A549 (cell line): ENCODE measurements around the gene CGRRF1.

Source experiments
- CHD4 ChIP-seq: fragments of 200-600 bp; sonication (generic); IDR thresholded peaks from 2 replicates; pipeline ENCODE4 v1.6.1; 2016; ENCODE audit warnings: antibody characterized with exemption, mild to moderate bottlenecking, borderline replicate concordance
- EP300 ChIP-seq, 2 experiments: fragments of >200 bp; sonication (Bioruptor Twin); formaldehyde crosslinking; IDR thresholded peaks; 2 replicates in 1 of 2; 3 replicates in 1 of 2; pipeline ENCODE4 v1.6.1; 2016 to 2017
- ESRRA ChIP-seq: fragments of 150-350 bp; IDR thresholded peaks from 2 replicates; pipeline ENCODE4 v1.6.1; 2014; ENCODE audit warnings: mild to moderate bottlenecking, low read length, borderline replicate concordance
- FOSL2 ChIP-seq, 2 experiments: fragments of 450-650 bp in 1 of 2; fragments of >200 bp in 1 of 2; sonication (Bioruptor Twin) in 1 of 2; formaldehyde crosslinking; IDR thresholded peaks; 2 replicates each; pipeline versions ENCODE4 v1.5.0 to v1.6.1; 2016 to 2020; ENCODE audit warnings: mild to moderate bottlenecking in 1 of 2, moderate library complexity in 1 of 2
- JUN ChIP-seq, 2 experiments: fragments of >200 bp; sonication (Bioruptor Twin); formaldehyde crosslinking; IDR thresholded peaks; 2 replicates in 1 of 2; 3 replicates in 1 of 2; pipeline ENCODE4 v1.6.1; 2016 to 2017
- POLR2A ChIP-seq: IDR thresholded peaks from 2 replicates; pipeline ENCODE4 v1.6.1; 2012; ENCODE audit warnings: mild to moderate bottlenecking, low read length
- POLR2AphosphoS2 ChIP-seq: conservative IDR thresholded peaks from 2 replicates; pipeline ENCODE4 v1.6.1; 2012; ENCODE audit warnings: low read length, improper control_type of control experiment, inconsistent platforms
- RAD21 ChIP-seq, 2 experiments: fragments of >200 bp in 1 of 2; sonication (Bioruptor Twin) in 1 of 2; formaldehyde crosslinking in 1 of 2; IDR thresholded peaks in 1 of 2; conservative IDR thresholded peaks in 1 of 2; 2 replicates in 1 of 2; 3 replicates in 1 of 2; pipeline ENCODE4 v1.6.1; 2012 to 2018; ENCODE audit warnings: inconsistent platforms in 1 of 2
- RARB ChIP-seq: fragments of 250-450 bp; sonication (Bioruptor Pico); IDR thresholded peaks from 2 replicates; pipeline ENCODE4 v1.8.0; 2021; ENCODE audit warnings: mild to moderate bottlenecking, moderate library complexity
- SREBF2 ChIP-seq: fragments of 450-650 bp; IDR thresholded peaks from 2 replicates; pipeline ENCODE4 v1.6.1; 2014; ENCODE audit warnings: mild to moderate bottlenecking, moderate library complexity
- ZNF302 ChIP-seq: fragments of 250-450 bp; sonication (Bioruptor Pico); IDR thresholded peaks from 2 replicates; pipeline ENCODE4 v1.9.0; 2021; ENCODE audit warnings: inconsistent platforms, mild to moderate bottlenecking, moderate library complexity
- TF ChIP-seq, protein P1 (sequence below): fragments of >200 bp; sonication (Bioruptor Twin); formaldehyde crosslinking; IDR thresholded peaks from 3 replicates; pipeline ENCODE4 v1.5.1; 2016
- TF ChIP-seq, protein P2 (sequence below): IDR thresholded peaks from 2 replicates; pipeline ENCODE4 v1.6.1; 2012
- TF ChIP-seq, protein P3 (sequence below): fragments of 450-650 bp; IDR thresholded peaks from 2 replicates; pipeline ENCODE4 v1.6.1; 2014; ENCODE audit warnings: antibody characterized with exemption

DNA sequence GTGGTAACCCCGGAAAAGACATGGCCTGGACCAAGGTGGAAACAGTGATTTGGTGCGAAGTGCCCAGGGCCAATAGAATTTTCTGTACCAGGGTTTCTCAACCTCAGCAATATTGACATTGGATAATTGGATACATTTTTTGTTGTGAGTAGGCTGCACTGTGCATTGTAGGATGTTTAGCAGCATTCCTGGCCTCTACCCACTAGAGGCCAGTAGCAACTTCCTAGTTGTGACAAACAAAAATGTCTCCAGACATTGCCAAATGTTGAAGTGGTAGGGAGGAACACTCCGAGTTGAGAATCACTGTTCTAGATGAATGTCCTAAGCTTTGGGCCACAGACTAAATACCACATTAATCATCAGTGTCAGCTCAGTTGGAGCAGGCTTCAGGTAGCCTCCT, 6.2 kb upstream of the CGRRF1 start:
- TF ChIP-seq, protein P1, sequence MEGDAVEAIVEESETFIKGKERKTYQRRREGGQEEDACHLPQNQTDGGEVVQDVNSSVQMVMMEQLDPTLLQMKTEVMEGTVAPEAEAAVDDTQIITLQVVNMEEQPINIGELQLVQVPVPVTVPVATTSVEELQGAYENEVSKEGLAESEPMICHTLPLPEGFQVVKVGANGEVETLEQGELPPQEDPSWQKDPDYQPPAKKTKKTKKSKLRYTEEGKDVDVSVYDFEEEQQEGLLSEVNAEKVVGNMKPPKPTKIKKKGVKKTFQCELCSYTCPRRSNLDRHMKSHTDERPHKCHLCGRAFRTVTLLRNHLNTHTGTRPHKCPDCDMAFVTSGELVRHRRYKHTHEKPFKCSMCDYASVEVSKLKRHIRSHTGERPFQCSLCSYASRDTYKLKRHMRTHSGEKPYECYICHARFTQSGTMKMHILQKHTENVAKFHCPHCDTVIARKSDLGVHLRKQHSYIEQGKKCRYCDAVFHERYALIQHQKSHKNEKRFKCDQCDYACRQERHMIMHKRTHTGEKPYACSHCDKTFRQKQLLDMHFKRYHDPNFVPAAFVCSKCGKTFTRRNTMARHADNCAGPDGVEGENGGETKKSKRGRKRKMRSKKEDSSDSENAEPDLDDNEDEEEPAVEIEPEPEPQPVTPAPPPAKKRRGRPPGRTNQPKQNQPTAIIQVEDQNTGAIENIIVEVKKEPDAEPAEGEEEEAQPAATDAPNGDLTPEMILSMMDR: peak; percentile 46
- no peak for TF ChIP-seq ZNF302 (CRISPR knock-in tag)
- no peak for TF ChIP-seq JUN (IDR thresholded peaks at IDR 0.05)
- TF ChIP-seq EP300 (IDR thresholded peaks at IDR 0.05): no peak
- no peak for TF ChIP-seq CHD4
- TF ChIP-seq POLR2A: no peak
- TF ChIP-seq POLR2AphosphoS2: no peak
- TF ChIP-seq RAD21 (conservative IDR thresholded peaks at IDR 0.05 in 1 of 2, IDR thresholded peaks at IDR 0.05 in 1 of 2): peak; percentile 39 to 54; a peak in 4 of 5 replicates
- TF ChIP-seq, protein P2, sequence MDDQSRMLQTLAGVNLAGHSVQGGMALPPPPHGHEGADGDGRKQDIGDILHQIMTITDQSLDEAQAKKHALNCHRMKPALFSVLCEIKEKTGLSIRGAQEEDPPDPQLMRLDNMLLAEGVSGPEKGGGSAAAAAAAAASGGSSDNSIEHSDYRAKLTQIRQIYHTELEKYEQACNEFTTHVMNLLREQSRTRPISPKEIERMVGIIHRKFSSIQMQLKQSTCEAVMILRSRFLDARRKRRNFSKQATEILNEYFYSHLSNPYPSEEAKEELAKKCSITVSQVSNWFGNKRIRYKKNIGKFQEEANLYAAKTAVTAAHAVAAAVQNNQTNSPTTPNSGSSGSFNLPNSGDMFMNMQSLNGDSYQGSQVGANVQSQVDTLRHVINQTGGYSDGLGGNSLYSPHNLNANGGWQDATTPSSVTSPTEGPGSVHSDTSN: no peak
- TF ChIP-seq SREBF2: no peak
- TF ChIP-seq, protein P3, sequence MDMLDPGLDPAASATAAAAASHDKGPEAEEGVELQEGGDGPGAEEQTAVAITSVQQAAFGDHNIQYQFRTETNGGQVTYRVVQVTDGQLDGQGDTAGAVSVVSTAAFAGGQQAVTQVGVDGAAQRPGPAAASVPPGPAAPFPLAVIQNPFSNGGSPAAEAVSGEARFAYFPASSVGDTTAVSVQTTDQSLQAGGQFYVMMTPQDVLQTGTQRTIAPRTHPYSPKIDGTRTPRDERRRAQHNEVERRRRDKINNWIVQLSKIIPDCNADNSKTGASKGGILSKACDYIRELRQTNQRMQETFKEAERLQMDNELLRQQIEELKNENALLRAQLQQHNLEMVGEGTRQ: no peak
- TF ChIP-seq FOSL2 (IDR thresholded peaks at IDR 0.05): no peak
- TF ChIP-seq FOSL2 (CRISPR knock-in tag; IDR thresholded peaks at IDR 0.05): no peak
- no peak for TF ChIP-seq RARB
- TF ChIP-seq ESRRA: no peak
